ENCODE data around the gene CADM1. TPM values are rescaled to one million over a fixed set of nuclear protein-coding genes. Genes with fewer than 3 reads are reported as not detected.

Gene CADM1
- total and polyA plus RNA-seq, 2 experiments from 2014 or later = 16.5 to 18.0 TPM

DNA sequence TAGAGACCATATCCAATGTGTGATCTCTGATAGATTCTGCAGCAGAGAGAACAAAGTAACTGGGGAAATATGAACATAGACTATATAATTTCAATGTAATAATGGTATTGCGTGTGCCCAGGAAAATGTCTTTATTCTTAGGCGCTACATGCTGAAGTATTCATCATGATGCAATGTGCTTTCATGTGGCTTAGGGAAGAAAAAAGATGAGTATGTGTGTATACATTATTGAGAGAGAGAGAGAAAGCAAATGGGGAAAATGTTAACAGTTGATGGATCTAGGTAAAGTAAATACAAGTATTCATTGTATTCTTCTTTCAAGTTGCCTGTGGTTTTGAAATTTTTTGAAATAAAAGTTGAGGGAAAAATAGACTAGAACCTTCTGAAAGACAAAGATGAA is 10.3 kb downstream of the CADM1 start (continued):
- TF ChIP-seq REST (IDR thresholded peaks at IDR 0.05; ENCODE audit: unreplicated experiment) (no peak), POLR2AphosphoS5 (IDR thresholded peaks at IDR 0.05; ENCODE audit: low read depth) (no peak), ZNF114 (CRISPR knock-in tag; IDR thresholded peaks at IDR 0.05) (no peak), EZH2 (IDR thresholded peaks at IDR 0.05; ENCODE audit: low read depth, unreplicated experiment) (no peak), NANOG (IDR thresholded peaks at IDR 0.05; ENCODE audit: borderline replicate concordance) (no peak), ETS1 (IDR thresholded peaks at IDR 0.05) (no peak), JUNB (IDR thresholded peaks at IDR 0.05; ENCODE audit: unreplicated experiment) (no peak)

GRCh38 chr11:115493488-115493887 is 10.7 kb downstream of the CADM1 start:
- Histone ChIP-seq H3K36me3 (ENCODE audit: insufficient read depth) (no peaks in the 10 kb centered on the region), H3K4me2 (no peak overlapping the region), H3K27me3 (ENCODE audit: insufficient read depth) (peaks cover 1% of the 10 kb centered on the region; the same call in 1 of the 2 replicates), H3K4me1 (ENCODE audit: insufficient read depth) (peaks cover 21% of the 10 kb centered on the region), H3F3A (replicated peaks; ENCODE audit: low read depth) (no peaks in the 10 kb centered on the region), H3K9me2 (ENCODE audit: insufficient read depth) (0 out of 2 replicates have a peak, but pooled peaks cover 7% of the 10 kb centered on the region), H4K20me1 (replicated peaks; ENCODE audit: insufficient read depth) (no peaks in the 10 kb centered on the region; the same call in 1 of the 2 replicates), H2AFZ (no peak overlapping the region), H3K4me3 (no peak overlapping the region), H3K27ac (ENCODE audit: low read depth) (no peak overlapping the region), H3K79me2 (replicated peaks; ENCODE audit: insufficient read depth) (no peaks in the 10 kb centered on the region)
- ATAC-seq = no peak
- H3K27ac Mint-ChIP-seq = no peak overlapping the region
- no peaks in the 10 kb centered on the region for H3K36me3 Mint-ChIP-seq (ENCODE audit: low read depth)
- no peaks in the 10 kb centered on the region for H3K27me3 Mint-ChIP-seq (ENCODE audit: insufficient read depth, low read depth, poor library complexity)
- DNase-seq (ENCODE audit: low spot score) = no peak
- H3K4me1 Mint-ChIP-seq = peaks cover 30% of the 10 kb centered on the region
- H3K4me3 Mint-ChIP-seq = no peak overlapping the region
- no peaks in the 10 kb centered on the region for H3K9me3 Mint-ChIP-seq
- TF ChIP-seq NANOG (IDR thresholded peaks at IDR 0.05; ENCODE audit: borderline replicate concordance) (no peak), CTCF (conservative IDR thresholded peaks at IDR 0.05; ENCODE audit: low read depth in 2 of 2) (no peak), ZNF114 (CRISPR knock-in tag; IDR thresholded peaks at IDR 0.05) (no peak), EZH2phosphoT487 (IDR thresholded peaks at IDR 0.05; ENCODE audit: unreplicated experiment) (no peak), ETS1 (IDR thresholded peaks at IDR 0.05) (no peak), CREB1 (CRISPR knock-in tag; IDR thresholded peaks at IDR 0.05; ENCODE audit: low read depth) (no peak), REST (IDR thresholded peaks at IDR 0.05; ENCODE audit: unreplicated experiment) (no peak)
